GM23338 (cell line): ENCODE results near the gene RAB1B. TPM values are rescaled to one million over a fixed set of nuclear protein-coding genes. Genes with fewer than 3 reads are reported as not detected.

Source experiments
- ATAC-seq: fragments of 200-7000 bp; cut with Tn5 transposase; 3 replicates; pipeline ENCODE4 v1.9.1; 2020
- DNase-seq: peaks from one replicate; pipeline ENCODE4 v3.0.0-alpha.2; 2015; ENCODE audit warnings: low spot score
- H2AFZ ChIP-seq: fragments of 200-600 bp; sonication (generic); 2 replicates; pipeline ENCODE4 v1.8.0; 2016; ENCODE audit warnings: antibody characterized with exemption, mild to moderate bottlenecking, moderate library complexity
- H3F3A ChIP-seq: fragments of 200-600 bp; sonication (generic); replicated peaks from 2 replicates; pipeline ENCODE4 v1.8.0; 2017; ENCODE audit warnings: antibody characterized with exemption, mixed run types, low read depth
- H3K27ac ChIP-seq: fragments of 200-600 bp; sonication (generic); 2 replicates; pipeline ENCODE4 v1.6.1; 2016; ENCODE audit warnings: low read depth
- H3K27me3 ChIP-seq: fragments of 200-600 bp; sonication (generic); 2 replicates; pipeline ENCODE4 v1.8.0; 2016; ENCODE audit warnings: mild to moderate bottlenecking, mixed run types, moderate library complexity; ENCODE audit not compliant: insufficient read depth
- H3K36me3 ChIP-seq: fragments of 200-600 bp; sonication (generic); 2 replicates; pipeline ENCODE4 v1.8.0; 2016; ENCODE audit warnings: mild to moderate bottlenecking; ENCODE audit not compliant: insufficient read depth
- H3K4me1 ChIP-seq: fragments of 200-600 bp; sonication (generic); 2 replicates; pipeline ENCODE4 v1.8.0; 2016; ENCODE audit warnings: mild to moderate bottlenecking, moderate library complexity; ENCODE audit not compliant: insufficient read depth
- H3K4me2 ChIP-seq: fragments of 200-600 bp; sonication (generic); 2 replicates; pipeline ENCODE4 v1.7.1; 2017; ENCODE audit warnings: mixed run types
- H3K4me3 ChIP-seq: fragments of 200-600 bp; sonication (generic); 2 replicates; pipeline ENCODE4 v1.6.1; 2016; ENCODE audit warnings: mixed run types
- H3K79me2 ChIP-seq: fragments of 200-600 bp; sonication (generic); replicated peaks from 2 replicates; pipeline ENCODE4 v1.8.0; 2017; ENCODE audit warnings: mild to moderate bottlenecking; ENCODE audit not compliant: insufficient read depth
- H3K9me2 ChIP-seq: fragments of 200-600 bp; sonication (generic); 2 replicates; pipeline ENCODE4 v1.8.0; 2017; ENCODE audit not compliant: insufficient read depth
- H4K20me1 ChIP-seq: fragments of 200-600 bp; sonication (generic); replicated peaks from 2 replicates; pipeline ENCODE4 v1.8.0; 2017; ENCODE audit warnings: mild to moderate bottlenecking; ENCODE audit not compliant: insufficient read depth
- H3K27ac Mint-ChIP-seq: 2 replicates; pipeline ENCODE4 v1.8.0; 2020; ENCODE audit warnings: inconsistent platforms, mild to moderate bottlenecking, moderate library complexity, mixed read lengths
- H3K27me3 Mint-ChIP-seq: 3 replicates; pipeline ENCODE4 v1.8.0; 2022; ENCODE audit warnings: low read depth, mild to moderate bottlenecking, moderate library complexity, mixed read lengths, inconsistent platforms; ENCODE audit not compliant: insufficient read depth, poor library complexity
- H3K36me3 Mint-ChIP-seq: 3 replicates; pipeline ENCODE4 v1.8.0; 2021; ENCODE audit warnings: low read depth, mild to moderate bottlenecking, inconsistent platforms, moderate library complexity, mixed read lengths
- H3K4me1 Mint-ChIP-seq: 3 replicates; pipeline ENCODE4 v1.8.0; 2020; ENCODE audit warnings: mild to moderate bottlenecking, inconsistent platforms, mixed read lengths
- H3K4me3 Mint-ChIP-seq: 3 replicates; pipeline ENCODE4 v1.8.0; 2021; ENCODE audit warnings: moderate library complexity, mild to moderate bottlenecking, inconsistent platforms, mixed read lengths
- H3K9me3 Mint-ChIP-seq: 3 replicates; pipeline ENCODE4 v1.8.0; 2020; ENCODE audit warnings: moderate library complexity, mild to moderate bottlenecking, inconsistent platforms, mixed read lengths
- EZH2 ChIP-seq: fragments of 200-600 bp; sonication (generic); IDR thresholded peaks from one replicate; pipeline ENCODE4 v1.8.0; 2017; ENCODE audit warnings: antibody characterized with exemption, mild to moderate bottlenecking, low read depth; ENCODE audit not compliant: unreplicated experiment
- EZH2phosphoT487 ChIP-seq: fragments of 200-600 bp; sonication (generic); IDR thresholded peaks from one replicate; pipeline ENCODE4 v1.8.1; 2018; ENCODE audit warnings: antibody characterized with exemption; ENCODE audit not compliant: unreplicated experiment
- POLR2AphosphoS5 ChIP-seq: IDR thresholded peaks from 2 replicates; pipeline ENCODE4 v1.6.1; 2016; ENCODE audit warnings: antibody characterized with exemption, low read depth
- ZNF331 ChIP-seq: fragments of 250-450 bp; sonication (Bioruptor Pico); IDR thresholded peaks from 2 replicates; pipeline ENCODE4 v1.5.0; 2020; ENCODE audit warnings: low read depth, mild to moderate bottlenecking, moderate library complexity
- polyA plus RNA-seq: library from polyadenylated mRNA; unstranded; fragments of >200 nt; fragmentation: Nextera tagmentation; extraction: Ambion mirVana; gene quantifications from 2 replicates; pipeline ENCODE4 v1.2.1, GENCODE V29; 2016
- total RNA-seq: library from RNA; depleted of rRNA; stranded (reverse); fragments of >200 nt; shearing (Covaris generic); gene quantifications from 2 replicates; pipeline ENCODE4 v1.2.3, GENCODE V29; 2014
- TF ChIP-seq, protein P1 (sequence below): IDR thresholded peaks from 2 replicates; pipeline ENCODE4 v1.6.1; 2016; ENCODE audit warnings: antibody characterized with exemption
- TF ChIP-seq, protein P2 (sequence below): IDR thresholded peaks from one replicate; pipeline ENCODE4 v1.6.1; 2018; ENCODE audit warnings: antibody characterized with exemption; ENCODE audit not compliant: unreplicated experiment
- TF ChIP-seq, protein P3 (sequence below): fragments of 250-450 bp; sonication (Bioruptor Pico); IDR thresholded peaks from 2 replicates; pipeline ENCODE4 v1.5.0; 2020; ENCODE audit warnings: mild to moderate bottlenecking, moderate library complexity

RAB1B gene
- total and polyA plus RNA-seq, 2 experiments from 2014 or later: 30.5 to 92.7 TPM

DNA sequence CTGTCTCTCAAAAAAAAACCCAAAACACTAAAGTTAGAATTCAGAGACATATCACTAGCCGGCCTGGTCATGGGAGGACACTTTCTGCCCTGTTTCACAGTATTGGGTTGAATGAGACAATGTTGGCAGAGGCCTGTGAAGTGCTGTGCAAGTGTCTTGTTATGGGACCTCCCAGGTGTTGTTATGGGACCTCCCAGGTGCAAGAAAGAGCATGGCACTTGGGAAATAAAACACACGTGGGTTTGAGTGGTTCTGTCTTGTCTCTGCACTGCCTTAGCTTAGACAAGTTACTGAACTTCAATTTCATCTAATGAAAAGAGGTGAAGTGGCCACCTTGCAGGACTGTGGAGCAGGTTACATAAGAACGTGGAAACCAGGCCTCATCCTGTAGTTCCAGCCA is 28.9 kb upstream of the RAB1B start:
- no peaks in the 10 kb centered on the region for H3K9me3 Mint-ChIP-seq
- H3K36me3 ChIP-seq: no peaks in the 10 kb centered on the region
- TF ChIP-seq, protein P1, sequence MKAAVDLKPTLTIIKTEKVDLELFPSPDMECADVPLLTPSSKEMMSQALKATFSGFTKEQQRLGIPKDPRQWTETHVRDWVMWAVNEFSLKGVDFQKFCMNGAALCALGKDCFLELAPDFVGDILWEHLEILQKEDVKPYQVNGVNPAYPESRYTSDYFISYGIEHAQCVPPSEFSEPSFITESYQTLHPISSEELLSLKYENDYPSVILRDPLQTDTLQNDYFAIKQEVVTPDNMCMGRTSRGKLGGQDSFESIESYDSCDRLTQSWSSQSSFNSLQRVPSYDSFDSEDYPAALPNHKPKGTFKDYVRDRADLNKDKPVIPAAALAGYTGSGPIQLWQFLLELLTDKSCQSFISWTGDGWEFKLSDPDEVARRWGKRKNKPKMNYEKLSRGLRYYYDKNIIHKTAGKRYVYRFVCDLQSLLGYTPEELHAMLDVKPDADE: no peak
- TF ChIP-seq POLR2AphosphoS5: no peak
- TF ChIP-seq EZH2phosphoT487: no peak
- TF ChIP-seq ZNF331 (CRISPR knock-in tag): no peak
- TF ChIP-seq, protein P2, sequence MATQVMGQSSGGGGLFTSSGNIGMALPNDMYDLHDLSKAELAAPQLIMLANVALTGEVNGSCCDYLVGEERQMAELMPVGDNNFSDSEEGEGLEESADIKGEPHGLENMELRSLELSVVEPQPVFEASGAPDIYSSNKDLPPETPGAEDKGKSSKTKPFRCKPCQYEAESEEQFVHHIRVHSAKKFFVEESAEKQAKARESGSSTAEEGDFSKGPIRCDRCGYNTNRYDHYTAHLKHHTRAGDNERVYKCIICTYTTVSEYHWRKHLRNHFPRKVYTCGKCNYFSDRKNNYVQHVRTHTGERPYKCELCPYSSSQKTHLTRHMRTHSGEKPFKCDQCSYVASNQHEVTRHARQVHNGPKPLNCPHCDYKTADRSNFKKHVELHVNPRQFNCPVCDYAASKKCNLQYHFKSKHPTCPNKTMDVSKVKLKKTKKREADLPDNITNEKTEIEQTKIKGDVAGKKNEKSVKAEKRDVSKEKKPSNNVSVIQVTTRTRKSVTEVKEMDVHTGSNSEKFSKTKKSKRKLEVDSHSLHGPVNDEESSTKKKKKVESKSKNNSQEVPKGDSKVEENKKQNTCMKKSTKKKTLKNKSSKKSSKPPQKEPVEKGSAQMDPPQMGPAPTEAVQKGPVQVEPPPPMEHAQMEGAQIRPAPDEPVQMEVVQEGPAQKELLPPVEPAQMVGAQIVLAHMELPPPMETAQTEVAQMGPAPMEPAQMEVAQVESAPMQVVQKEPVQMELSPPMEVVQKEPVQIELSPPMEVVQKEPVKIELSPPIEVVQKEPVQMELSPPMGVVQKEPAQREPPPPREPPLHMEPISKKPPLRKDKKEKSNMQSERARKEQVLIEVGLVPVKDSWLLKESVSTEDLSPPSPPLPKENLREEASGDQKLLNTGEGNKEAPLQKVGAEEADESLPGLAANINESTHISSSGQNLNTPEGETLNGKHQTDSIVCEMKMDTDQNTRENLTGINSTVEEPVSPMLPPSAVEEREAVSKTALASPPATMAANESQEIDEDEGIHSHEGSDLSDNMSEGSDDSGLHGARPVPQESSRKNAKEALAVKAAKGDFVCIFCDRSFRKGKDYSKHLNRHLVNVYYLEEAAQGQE: no peak
- no peak for TF ChIP-seq EZH2
- TF ChIP-seq, protein P3, sequence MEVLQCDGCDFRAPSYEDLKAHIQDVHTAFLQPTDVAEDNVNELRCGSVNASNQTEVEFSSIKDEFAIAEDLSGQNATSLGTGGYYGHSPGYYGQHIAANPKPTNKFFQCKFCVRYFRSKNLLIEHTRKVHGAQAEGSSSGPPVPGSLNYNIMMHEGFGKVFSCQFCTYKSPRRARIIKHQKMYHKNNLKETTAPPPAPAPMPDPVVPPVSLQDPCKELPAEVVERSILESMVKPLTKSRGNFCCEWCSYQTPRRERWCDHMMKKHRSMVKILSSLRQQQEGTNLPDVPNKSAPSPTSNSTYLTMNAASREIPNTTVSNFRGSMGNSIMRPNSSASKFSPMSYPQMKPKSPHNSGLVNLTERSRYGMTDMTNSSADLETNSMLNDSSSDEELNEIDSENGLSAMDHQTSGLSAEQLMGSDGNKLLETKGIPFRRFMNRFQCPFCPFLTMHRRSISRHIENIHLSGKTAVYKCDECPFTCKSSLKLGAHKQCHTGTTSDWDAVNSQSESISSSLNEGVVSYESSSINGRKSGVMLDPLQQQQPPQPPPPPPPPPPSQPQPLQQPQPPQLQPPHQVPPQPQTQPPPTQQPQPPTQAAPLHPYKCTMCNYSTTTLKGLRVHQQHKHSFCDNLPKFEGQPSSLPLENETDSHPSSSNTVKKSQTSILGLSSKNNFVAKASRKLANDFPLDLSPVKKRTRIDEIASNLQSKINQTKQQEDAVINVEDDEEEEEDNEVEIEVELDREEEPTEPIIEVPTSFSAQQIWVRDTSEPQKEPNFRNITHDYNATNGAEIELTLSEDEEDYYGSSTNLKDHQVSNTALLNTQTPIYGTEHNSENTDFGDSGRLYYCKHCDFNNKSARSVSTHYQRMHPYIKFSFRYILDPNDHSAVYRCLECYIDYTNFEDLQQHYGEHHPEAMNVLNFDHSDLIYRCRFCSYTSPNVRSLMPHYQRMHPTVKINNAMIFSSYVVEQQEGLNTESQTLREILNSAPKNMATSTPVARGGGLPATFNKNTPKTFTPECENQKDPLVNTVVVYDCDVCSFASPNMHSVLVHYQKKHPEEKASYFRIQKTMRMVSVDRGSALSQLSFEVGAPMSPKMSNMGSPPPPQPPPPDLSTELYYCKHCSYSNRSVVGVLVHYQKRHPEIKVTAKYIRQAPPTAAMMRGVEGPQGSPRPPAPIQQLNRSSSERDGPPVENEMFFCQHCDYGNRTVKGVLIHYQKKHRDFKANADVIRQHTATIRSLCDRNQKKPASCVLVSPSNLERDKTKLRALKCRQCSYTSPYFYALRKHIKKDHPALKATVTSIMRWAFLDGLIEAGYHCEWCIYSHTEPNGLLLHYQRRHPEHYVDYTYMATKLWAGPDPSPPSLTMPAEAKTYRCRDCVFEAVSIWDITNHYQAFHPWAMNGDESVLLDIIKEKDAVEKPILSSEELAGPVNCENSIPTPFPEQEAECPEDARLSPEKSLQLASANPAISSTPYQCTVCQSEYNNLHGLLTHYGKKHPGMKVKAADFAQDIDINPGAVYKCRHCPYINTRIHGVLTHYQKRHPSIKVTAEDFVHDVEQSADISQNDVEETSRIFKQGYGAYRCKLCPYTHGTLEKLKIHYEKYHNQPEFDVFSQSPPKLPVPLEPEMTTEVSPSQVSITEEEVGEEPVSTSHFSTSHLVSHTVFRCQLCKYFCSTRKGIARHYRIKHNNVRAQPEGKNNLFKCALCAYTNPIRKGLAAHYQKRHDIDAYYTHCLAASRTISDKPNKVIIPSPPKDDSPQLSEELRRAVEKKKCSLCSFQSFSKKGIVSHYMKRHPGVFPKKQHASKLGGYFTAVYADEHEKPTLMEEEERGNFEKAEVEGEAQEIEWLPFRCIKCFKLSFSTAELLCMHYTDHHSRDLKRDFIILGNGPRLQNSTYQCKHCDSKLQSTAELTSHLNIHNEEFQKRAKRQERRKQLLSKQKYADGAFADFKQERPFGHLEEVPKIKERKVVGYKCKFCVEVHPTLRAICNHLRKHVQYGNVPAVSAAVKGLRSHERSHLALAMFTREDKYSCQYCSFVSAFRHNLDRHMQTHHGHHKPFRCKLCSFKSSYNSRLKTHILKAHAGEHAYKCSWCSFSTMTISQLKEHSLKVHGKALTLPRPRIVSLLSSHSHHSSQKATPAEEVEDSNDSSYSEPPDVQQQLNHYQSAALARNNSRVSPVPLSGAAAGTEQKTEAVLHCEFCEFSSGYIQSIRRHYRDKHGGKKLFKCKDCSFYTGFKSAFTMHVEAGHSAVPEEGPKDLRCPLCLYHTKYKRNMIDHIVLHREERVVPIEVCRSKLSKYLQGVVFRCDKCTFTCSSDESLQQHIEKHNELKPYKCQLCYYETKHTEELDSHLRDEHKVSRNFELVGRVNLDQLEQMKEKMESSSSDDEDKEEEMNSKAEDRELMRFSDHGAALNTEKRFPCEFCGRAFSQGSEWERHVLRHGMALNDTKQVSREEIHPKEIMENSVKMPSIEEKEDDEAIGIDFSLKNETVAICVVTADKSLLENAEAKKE: no peak
- H3K4me1 Mint-ChIP-seq: peaks cover 2% of the 10 kb centered on the region; the same call in 1 of the 3 replicates
- no peak for ATAC-seq
- DNase-seq: no peak
- H3K27me3 Mint-ChIP-seq: peaks cover 13% of the 10 kb centered on the region
- no peaks in the 10 kb centered on the region; the same call in 1 of the 2 replicates for H4K20me1 ChIP-seq
- no peak overlapping the region for H3K27ac Mint-ChIP-seq
- no peaks in the 10 kb centered on the region; the same call in 1 of the 3 replicates for H3K36me3 Mint-ChIP-seq
- 0 out of 2 replicates have a peak, but pooled peaks cover 4% of the 10 kb centered on the region for H3F3A ChIP-seq
- H2AFZ ChIP-seq: no peak overlapping the region
- H3K4me3 Mint-ChIP-seq: no peak overlapping the region
- H3K4me1 ChIP-seq: no peaks in the 10 kb centered on the region
- no peaks in the 10 kb centered on the region for H3K27me3 ChIP-seq
- no peak overlapping the region for H3K4me2 ChIP-seq
- H3K9me2 ChIP-seq: no peaks in the 10 kb centered on the region
- no peak overlapping the region for H3K4me3 ChIP-seq
- H3K27ac ChIP-seq: no peak overlapping the region
- no peaks in the 10 kb centered on the region for H3K79me2 ChIP-seq
